Mucosa of descending colon (tissue), 3 donors: ENCODE measurements around the gene TRIO. TPM values are rescaled to one million over a fixed set of nuclear protein-coding genes. Genes with fewer than 3 reads are reported as not detected.

Experiments
- ATAC-seq: fragments of 200-7000 bp; cut with Tn5 transposase; one replicate; pipeline ENCODE4 v1.9.1; 2020; ENCODE audit warnings: mild to moderate bottlenecking, moderate library complexity
- DNase-seq, 3 donors: peaks; one replicate each; pipeline ENCODE4 v3.0.0-alpha.2; 2020
- H3K36me3 ChIP-seq: fragments of 200-600 bp; one replicate; pipeline ENCODE4 v1.8.0; 2021; ENCODE audit warnings: low read depth, mild to moderate bottlenecking
- H3K4me1 ChIP-seq: fragments of 200-600 bp; one replicate; pipeline ENCODE4 v1.8.0; 2021; ENCODE audit warnings: low read depth, mild to moderate bottlenecking
- H3K4me3 ChIP-seq: fragments of 200-600 bp; one replicate; pipeline ENCODE4 v1.8.0; 2021; ENCODE audit warnings: mild to moderate bottlenecking
- H3K9me3 ChIP-seq: fragments of 200-600 bp; one replicate; pipeline ENCODE4 v1.8.0; 2021; ENCODE audit warnings: mild to moderate bottlenecking
- CTCF ChIP-seq: fragments of 200-600 bp; IDR thresholded peaks from one replicate; pipeline ENCODE4 v1.8.0; 2022; ENCODE audit warnings: antibody characterized with exemption, mild to moderate bottlenecking
- intact Hi-C, 2 donors: fragments of 100-400 bp; cut with DNase I in 1 of 2; cut with micrococcal nuclease in 1 of 2; formaldehyde crosslinking; loops; one replicate each; pipeline versions ENCODE4 v1.11.0 to v1.11.1; 2022; cut with DNase I, micrococcal nuclease
- total RNA-seq, 3 donors: library from RNA; stranded (reverse); fragmentation: NEBNext Ultra II Directional in 2 of 3; extraction: Animal tissue kit (Norgen Biotek cat#: 25700) in 2 of 3; gene quantifications; one replicate each; pipeline versions ENCODE4 v1.2.1 to v1.2.4, GENCODE V29; 2021 to 2023
- donor health status: DM: no; HTN: no; CAD: no; lungs with moderate emphysema.
- donor health status: DM: no; HTN: no; CAD: no.
- donor health status: DM: no; HTN: yes; CAD: no.

Gene TRIO
- total RNA-seq, 3 donors from 2014 or later = 164 to 231 (median 168) TPM

DNA sequence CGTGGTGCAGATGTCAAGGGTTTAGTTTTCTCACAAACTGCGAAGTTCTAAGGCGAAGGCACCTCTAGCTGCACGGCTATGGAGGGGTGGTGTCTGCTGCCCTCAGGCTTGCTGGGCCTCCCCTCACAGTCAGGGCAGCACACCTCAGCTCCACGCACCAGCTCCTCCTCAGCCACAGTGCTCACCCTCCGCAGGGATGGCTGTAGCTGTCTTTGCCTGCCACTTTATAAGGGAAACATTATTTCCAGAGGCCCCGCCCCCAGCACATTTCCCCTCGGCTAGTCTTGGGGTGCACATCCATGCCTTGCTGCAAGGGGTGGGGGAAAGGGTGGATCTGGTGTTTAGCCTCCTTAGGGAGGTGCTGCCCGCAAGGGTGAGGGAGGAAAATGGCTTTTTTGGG, 154.6 kb downstream of the TRIO start:
- Histone ChIP-seq H3K36me3 (no peaks in the 10 kb centered on the region), H3K4me3 (no peak overlapping the region), H3K4me1 (no peaks in the 10 kb centered on the region), H3K9me3 (no peaks in the 10 kb centered on the region)
- DNase-seq (no peak), ATAC-seq (no peak)
- TF ChIP-seq CTCF = no peak
- intact Hi-C loops = no loop called here

DNA sequence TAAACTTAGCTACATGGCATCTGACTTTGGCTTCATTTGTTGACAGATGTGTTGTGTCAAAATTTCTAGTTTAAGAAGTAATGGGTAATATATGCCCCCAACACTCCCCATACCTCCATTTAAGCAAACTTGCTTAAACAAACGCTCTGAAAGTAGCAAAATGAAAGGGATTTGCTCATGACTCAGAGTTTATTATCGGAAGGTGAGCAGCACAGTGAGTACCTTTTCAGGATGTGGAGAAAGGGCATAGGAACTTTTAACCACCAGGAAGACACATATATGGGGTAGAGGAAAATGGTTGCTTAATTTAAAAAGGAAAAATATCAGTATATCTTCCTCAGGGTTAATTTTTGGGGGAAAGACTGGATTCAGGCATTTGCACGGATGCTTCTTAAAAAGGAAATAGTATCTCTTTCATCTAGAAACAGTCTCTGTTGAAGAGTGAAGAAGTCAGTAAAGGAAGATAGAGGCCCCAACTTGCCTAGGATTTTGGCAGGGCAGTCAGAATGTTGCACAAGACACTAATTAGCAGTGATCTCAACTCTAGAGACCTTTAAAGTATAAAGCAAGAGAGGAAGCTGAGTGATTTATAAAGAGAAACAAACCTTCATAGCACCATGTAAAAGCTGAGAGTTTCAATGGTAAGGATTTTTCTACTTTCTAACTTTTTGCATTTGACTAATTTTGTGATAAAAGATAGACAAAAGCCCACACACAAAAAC, 155.1 kb downstream of the TRIO start:
- no peak for TF ChIP-seq CTCF
- no peak for DNase-seq
- no peak for ATAC-seq
- Histone ChIP-seq H3K4me1 (no peaks in the 10 kb centered on the region), H3K4me3 (no peak overlapping the region), H3K9me3 (no peaks in the 10 kb centered on the region), H3K36me3 (no peaks in the 10 kb centered on the region)
- intact Hi-C loops = no loop called here

- Histone ChIP-seq H3K4me1 (no peaks in the 10 kb centered on the region), H3K9me3 (no peaks in the 10 kb centered on the region), H3K36me3 (no peaks in the 10 kb centered on the region), H3K4me3 (no peak overlapping the region)
- ATAC-seq (no peak), DNase-seq (no peak)
- intact Hi-C loops = no loop called here
- no peak for TF ChIP-seq CTCF
Observed at GRCh38 chr5:14299666-14300065, 156.5 kb downstream of the TRIO start.

GRCh38 chr5:14301186-14301585, 158.0 kb downstream of the TRIO start:
- no peak overlapping the region for H3K4me3 ChIP-seq
- H3K36me3 ChIP-seq = no peaks in the 10 kb centered on the region
- ATAC-seq (no peak), DNase-seq (no peak)
- TF ChIP-seq CTCF = no peak
- intact Hi-C loops = no loop called here
- H3K4me1 ChIP-seq = no peaks in the 10 kb centered on the region
- H3K9me3 ChIP-seq = no peaks in the 10 kb centered on the region

DNA sequence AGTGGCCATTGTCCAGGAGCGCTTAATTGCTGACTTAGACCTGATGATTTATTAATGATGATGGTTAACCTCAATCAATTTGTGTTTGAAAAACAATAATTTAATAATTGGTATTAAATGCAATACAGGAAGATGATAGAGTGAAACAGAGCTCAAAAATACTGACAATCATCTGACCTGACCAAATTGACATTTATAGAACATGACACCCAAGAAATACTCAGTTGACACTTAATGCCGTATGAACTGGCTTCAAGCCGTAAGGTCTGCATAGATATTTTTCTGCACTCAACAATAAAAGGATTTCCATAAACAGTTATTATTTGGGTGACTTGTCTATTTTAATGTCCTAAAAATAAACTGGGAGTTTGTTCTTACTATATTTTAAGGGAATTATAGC, 159.2 kb downstream of the TRIO start:
- ATAC-seq (no peak), DNase-seq (no peak)
- intact Hi-C loops = no loop called here
- Histone ChIP-seq H3K9me3 (no peaks in the 10 kb centered on the region), H3K4me1 (no peaks in the 10 kb centered on the region), H3K36me3 (no peaks in the 10 kb centered on the region), H3K4me3 (no peak overlapping the region)
- no peak for TF ChIP-seq CTCF

DNA sequence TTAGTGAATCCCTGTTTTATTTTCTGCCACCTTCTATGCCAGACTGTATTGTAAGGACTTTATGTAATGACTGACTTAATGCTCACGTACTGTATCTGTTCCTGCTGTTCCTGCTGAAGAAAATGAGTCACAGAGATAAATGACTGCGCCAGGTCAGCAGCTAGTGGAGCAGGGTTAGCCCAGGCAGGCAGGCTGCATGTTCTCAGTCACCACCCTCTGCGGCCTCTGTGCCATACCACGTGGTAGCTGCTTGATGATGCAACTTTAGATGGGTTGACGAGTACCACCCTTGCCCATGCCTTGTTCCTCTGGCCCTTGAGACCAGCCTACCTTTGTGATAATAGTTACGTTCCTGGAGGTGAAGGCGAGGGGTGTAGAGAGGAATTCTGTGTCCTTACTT, 161.9 kb downstream of the TRIO start:
- H3K9me3 ChIP-seq = no peaks in the 10 kb centered on the region
- H3K36me3 ChIP-seq = no peaks in the 10 kb centered on the region
- no peak for DNase-seq
- intact Hi-C loops = no loop called here
- peak; percentile 80 for ATAC-seq
- TF ChIP-seq CTCF = no peak
- H3K4me1 ChIP-seq = no peaks in the 10 kb centered on the region
- no peak overlapping the region for H3K4me3 ChIP-seq
